Measurements from ENCODE around the gene ORM1.

DNA sequence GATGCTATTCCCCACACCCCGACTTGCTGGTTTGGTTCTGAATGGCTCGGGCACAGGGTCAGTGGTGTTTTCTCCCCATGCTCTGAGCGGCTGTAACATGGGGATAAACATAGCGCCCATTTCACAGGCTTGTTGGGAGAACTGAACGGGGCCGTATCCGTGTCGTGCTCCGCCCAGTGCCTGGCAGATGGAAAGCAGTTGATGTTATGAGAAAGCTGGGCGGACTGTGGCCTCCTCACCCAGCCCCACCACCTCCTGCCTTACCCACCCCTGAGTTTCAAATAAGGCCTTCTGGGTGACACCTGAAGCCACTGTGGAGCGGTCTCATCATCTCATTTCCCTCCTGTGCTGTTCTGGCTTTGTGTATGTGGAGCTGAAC is 21.3 kb downstream of the ORM1 start:
- TF ChIP-seq GATA2 (IDR thresholded peaks at IDR 0.05; ENCODE audit: low read depth, low read length) = no peak
- no peak for TF ChIP-seq GATA3 (IDR thresholded peaks at IDR 0.05; ENCODE audit: low read depth, low read length)

Data from SH-SY5Y (cell line).